LoVo (cell line): ENCODE data around the gene MIA2.
"Not testable (repeated sequence)": the region's sequence is repeated elsewhere in the genome, so short reads cannot be mapped to it uniquely, and the experiment has no call there.

Experiments
- DNase-seq: peaks from one replicate; pipeline ENCODE4 v3.0.0-alpha.2; 2016; ENCODE audit warnings: low spot score

MIA2 gene

DNA sequence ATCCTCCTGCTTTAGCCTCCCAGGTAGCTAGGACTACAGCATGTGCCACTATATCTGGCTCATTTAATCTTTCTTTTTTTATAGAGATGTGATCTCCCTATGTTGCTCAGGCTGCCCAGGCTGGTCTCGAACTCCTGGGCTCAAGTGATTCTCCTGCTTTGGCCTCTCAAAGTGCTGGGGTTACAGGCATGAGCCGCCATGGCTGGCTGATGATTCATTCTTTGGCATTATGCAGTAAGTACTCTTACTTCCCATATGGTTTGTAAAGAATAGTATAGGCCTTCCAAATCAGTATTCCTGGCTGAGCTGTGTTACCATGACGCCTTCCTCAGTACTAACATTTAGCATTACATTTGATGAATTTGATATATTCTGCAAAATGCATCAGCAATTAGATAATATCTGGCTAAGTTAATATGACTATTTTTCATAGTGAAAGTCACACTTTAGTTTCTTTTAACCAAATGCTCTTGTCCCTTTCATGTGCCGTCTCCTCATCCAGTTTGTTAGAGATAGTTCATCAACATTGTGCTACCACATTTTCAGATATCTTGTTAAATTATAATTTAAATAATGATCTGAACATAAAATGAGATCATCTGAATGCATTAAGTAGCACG is 3.2 kb upstream of the MIA2 start:
- DNase-seq, result no peak

DNA sequence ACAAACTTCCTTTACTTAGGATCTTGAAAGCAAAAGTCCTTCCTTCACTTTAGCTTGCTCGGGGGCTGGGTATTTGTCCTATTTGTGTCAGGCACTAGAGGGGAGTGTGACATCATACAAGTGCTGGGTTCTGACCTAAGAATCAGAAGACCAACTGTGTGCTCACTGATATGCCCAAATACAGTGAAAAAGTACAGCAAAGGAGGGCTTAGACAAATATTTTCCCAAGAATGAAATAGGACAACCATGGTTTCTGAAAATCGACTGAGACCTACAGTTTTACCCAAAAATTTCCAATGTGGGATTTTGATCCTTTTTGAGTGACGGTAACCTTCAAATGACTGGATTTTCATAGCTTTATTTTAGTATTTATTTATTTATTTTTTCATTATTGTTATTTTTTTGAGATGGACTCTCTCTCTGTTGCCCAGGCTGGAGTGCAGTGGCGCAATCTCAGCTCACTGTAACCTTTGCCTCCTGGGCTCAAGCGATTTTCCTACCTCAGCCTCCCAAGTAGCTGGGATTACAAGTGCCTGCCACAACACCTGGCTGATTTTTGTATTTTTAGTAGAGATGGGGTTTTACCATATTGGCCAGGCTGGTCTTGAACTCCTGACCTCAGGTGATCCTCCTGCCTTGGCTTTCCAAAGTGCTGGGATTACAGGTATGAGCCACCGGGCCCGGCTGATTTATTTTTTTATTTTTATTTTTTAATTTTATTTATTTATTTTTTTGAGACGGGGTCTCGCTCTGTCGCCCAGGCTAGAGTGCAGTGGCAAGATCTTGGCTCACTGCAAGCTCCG is 1.8 kb upstream of the MIA2 start:
- not testable (repeated sequence) for DNase-seq

DNA sequence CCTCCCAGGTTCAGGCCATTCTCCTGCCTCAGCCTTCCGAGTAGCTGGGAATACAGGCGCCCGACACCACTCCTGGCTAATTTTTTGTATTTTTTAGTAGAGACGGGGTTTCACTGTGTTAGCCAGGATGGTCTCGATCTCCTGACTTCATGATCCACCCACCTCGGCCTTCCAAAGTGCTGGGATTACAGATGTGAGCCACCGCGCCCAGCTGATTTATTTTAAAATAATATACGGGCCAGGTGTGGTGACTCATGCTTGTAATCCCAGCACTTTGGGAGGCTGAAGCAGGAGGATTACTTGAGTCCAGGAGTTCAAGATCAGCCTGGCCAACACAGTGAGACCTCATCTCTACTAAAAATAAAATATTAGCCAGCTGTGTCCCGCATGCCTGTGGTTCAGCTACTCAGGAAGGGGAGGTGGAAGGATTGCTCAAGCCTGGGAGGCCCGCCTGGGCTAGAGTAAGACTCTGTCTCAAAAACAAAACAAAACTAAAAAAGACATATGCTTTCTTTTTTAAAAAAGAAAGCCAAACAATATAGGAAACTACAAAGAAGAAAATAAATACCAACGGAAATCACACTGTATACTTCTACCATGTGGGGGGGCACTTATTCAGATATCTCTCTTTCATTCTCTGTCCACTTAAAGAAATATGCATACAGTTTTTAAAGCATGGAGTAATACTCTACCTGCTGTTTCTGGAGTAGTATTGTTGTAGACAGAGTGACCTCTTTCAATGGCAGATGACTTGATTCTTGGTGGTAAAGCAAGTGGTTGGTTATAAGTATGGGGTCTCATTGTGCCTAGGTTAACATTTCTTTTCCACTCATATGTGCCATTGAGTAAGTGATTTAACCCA is 930 bp upstream of the MIA2 start:
- no peak for DNase-seq

DNA sequence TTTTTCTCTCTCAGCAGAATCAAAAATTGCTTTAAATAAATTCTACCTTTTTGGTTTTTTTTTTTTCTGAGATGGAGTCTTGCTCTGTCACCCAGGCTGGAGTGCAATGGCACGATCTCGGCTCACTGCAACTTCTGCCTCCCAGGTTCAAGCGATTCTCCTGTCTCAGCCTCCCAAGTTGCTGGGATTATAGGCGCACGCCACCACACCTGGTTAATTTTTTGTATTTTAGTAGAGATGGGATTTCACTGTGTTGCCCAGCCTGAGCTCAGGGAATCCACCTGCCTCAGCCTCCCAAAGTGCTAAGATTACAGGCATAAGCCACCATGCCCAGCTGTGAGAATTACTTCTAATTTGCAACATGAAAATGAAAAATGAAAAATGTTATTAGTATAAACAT is 1.3 kb downstream of the MIA2 start:
- not testable (repeated sequence) for DNase-seq

DNA sequence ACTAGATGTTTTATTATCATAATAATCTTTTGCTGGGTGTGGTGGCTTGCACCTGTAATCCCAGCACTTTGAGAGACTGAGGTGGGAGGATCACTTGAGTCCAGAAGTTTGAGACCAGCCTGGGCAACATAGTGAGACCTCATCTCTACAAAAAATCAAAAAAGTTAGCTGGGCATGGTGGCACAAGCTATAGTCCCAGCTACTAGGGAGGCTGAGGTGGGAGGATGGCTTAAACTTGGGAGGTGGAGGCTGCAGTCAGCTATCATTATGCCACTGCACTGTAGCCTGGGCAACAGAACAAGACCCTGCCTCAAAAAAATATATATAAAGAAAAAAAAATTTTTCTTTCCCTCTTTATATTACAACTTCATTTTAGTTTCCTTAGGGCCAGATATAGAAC is 1.8 kb downstream of the MIA2 start:
- not testable (repeated sequence) for DNase-seq

DNA sequence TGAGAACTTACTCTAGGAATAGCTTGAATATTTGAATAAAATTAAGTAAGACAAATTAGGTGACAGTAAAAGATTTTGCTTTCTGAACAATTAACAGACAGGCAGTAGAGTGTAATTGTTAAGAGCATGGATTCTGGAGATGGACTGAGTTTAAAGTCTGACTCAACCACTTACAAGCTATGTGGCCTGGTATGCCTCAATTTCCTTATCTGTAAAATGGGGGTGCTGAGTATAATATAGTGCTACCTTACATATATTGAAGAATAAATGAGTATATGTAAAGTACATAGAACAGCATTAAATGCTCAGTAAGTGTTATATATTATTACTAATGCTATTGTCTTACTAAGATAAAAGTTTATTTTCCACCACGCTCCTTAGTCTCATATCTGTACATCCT is 7.1 kb downstream of the MIA2 start:
- no peak for DNase-seq

DNA sequence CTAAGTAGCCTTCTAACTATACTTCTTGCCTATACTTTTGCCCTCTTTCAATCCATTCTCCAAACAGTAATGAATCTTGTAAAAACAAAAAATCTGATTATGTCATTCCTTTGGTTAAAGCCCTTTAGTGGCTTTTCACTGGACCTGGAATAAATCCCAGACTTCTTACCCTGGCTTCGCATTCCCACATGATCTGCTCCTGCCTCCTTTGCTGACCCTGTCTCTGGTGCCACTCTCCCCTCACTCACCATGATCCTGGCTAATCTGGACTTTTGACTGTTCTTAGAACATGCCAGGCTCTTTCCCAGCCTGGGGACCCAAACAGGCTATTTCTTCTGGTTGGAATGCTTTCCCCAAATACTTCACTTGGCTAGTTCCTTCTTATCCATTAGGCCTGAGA is 7.9 kb downstream of the MIA2 start:
- DNase-seq, result no peak

DNA sequence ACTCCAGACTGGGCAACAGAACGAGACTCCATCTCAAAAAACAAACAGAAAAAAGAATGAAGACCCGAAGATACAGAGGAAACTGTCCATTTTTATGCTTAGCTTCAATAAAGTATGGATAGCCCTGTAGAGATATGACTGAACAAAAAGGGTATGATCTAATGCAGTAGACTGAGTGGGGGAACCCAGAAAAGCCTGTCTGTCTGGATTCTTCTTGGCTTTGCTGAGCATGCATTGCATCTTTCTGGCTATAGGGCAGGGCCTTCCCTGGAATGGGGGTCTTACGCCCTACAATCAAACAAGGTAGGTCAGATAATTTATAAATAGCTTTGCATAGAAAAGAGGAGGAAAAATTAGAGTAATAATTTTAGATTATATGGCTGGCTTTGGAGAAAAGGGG is 10.1 kb downstream of the MIA2 start:
- DNase-seq, result no peak

DNA sequence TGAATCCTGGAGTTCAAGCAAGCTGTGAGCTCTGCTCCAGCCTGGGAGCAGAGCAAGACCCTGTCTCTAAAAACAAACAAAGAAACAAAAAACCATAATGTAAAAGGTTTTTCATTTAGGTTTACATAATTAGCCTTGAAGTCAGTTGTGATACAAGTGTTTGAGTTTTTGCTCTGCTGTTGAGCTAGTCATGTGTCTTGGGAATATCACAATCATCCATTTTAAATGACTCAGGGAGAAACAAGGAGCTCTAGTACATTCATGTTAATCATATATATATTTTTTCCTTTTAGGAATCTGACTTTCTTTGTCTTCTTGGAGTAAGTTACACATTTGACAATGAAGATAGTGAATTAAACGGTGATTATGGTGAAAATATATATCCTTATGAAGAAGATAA is 12.9 kb downstream of the MIA2 start:
- DNase-seq, result no peak

DNA sequence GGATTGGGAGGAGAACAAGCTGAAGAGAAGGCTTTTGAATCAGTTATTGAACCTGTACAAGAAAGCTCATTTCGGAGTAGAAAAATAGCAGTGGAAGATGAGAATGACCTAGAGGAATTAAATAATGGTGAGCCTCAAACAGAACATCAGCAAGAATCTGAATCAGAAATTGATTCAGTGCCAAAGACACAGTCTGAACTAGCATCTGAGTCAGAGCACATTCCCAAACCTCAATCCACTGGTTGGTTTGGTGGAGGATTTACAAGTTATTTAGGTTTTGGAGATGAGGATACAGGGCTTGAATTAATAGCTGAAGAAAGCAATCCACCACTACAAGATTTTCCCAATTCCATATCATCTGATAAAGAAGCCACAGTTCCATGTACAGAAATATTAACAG is 13.5 kb downstream of the MIA2 start:
- no peak for DNase-seq

DNA sequence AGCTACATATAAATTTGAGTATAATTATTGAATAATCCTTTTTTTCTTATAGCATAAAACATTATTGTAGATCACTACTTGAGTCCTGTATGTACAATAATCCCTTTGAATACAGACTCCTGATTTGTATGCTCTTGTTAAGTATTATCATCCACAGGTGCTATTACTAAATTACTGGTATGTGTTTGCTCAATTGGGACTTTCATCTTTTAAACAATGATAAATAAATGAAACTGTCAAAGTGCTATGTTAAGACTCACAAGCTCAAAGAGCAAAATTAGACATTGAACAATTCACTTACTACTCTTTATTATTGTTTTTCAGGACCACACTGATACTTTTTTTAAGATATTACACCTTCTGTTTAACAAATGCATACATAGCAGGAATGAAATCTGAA is 17.8 kb downstream of the MIA2 start:
- no peak for DNase-seq

DNA sequence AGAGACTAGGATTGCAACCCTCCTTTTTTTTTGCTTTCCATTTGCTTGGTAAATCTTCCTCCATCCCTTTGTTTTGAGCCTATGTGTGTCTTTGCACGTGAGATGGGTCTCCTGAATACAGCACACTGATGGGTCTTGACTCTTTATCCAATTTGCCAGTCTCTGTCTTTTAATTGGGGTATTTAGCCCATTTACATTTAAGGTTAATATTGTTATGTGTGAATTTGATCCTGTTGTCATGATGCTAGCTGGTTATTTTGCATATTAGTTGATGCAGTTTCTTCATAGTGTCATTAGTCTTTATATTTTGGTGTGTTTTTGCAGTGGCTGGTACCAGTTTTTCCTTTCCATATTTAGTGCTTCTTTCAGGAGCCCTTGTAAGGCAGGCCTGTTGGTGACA is 23.7 kb downstream of the MIA2 start:
- not testable (repeated sequence) for DNase-seq

DNA sequence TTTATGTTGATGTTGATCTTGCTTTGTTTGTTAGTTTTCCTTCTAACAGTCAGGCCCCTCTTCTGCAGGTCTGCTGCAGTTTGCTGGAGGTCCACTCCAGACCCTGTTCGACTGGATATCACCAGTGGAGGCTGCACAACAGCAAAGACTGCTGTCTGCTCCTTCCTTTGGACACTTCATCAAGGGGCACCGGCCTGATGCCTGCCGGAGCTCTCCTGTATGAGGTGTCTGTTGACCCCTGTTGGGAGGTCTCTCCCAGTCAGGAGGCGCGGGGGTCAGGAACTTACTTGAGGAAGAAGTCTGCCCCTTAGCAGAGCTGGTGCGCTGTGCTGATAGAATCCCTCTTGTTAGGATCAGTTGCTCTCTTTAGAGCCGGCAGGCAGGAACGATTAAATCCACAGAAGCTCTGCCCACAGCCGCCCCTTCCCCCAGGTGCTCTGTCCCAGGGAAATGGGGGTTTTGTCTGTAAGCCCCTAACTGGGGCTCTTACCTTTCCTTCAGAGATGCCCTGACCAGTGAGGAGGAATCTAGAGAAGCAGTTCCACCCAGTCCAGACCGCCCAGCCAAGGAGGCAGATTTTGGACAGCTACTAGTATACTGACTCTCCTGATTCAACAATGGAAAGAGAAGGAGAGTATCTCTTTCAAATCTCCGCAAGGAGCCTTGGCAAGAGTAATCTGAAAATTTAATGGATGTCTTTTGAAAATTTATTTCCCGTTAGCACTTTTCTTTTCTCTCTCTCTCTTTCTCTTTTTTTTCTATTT is 25.2 kb downstream of the MIA2 start:
- no peak for DNase-seq

DNA sequence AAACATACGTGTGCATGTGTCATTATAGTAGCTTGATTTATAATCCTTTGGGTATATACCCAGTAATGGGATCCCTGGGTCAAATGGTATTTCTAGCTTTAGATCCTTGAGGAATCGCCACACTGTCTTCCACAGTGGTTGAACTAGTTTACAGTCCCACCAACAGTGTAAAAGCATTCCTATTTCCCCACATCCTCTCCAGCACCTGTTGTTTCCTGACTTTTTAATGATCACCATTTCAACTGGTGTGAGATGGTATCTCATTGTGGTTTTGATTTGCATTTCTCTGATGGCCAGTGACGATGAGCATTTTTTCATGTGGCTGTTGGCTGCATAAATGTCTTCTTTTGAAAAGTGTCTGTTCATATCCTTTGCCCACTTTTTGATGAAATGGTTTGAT is 26.4 kb downstream of the MIA2 start:
- DNase-seq, result not testable (repeated sequence)

DNA sequence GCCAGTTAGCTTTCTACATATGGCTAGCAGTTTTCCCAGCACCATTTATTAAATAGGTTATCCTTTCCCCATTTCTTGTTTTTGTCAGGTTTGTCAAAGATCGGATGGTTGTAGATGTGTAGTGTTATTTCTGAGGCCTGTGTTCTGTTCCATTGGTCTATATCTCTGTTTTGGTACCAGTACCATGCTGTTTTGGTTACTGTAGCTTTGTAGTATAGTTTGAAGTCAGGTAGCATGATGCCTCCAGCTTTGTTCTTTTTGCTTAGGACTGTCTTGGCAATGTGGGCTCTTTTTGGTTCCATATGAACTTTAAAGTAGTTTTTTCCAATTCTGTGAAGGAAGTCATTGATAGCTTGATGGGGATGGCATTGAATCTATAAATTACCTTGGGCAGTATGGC is 28.5 kb downstream of the MIA2 start:
- not testable (repeated sequence) for DNase-seq

DNA sequence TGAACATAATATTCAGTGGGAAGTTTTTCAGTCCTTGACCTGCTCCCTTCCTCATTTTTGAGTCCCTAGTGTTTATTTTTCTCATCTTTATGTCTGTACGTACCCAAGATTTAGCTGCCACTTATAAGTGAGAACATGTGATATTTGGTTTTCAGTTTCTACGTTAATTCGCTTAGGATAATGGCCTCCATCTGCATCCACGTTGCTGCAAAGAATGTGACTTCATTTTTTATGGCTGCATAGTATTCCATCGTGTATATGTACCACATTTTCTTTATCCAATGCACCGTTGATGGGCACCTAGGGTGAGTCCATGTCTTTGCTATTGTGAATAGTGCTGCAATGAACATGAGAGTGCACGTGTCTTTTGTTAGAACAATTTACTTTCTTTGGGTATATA is 30.3 kb downstream of the MIA2 start:
- no peak for DNase-seq

DNA sequence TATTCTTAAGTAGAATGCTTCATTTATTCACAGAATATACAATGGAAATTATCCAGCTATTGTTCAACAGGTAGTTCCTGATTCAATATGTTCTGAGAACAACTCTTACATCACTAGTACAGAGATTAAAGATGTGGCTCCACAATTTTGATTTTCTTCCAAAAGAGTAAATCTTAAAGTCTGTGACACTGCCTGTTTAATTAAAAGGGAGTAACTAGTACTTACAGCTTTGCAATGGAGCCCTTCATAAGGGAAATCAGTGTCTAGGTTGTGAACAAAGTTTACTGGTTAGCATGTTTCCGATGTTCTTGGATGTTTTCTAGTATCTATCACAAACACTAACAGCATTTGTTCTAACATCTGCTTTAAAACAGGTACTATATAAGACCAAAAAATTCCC is 30.8 kb downstream of the MIA2 start:
- DNase-seq, result no peak

DNA sequence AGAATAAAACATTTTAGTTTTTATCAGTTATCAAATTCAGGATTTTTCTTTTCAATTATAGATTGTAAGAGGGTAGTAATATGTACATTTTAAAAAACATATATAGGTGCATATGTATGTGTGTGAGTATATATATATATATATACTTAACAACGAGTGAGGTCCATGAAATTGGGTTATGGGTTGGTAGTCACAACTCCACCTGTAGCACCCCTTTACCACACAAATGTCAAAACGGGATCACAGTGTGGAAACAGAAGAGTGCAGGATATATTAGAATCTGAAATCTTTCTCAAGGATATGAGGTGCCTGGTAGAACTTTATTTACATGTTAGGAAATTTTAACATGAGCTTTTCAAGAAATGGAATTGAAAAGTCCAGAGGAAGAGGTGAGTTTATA is 31.3 kb downstream of the MIA2 start:
- DNase-seq, result no peak

DNA sequence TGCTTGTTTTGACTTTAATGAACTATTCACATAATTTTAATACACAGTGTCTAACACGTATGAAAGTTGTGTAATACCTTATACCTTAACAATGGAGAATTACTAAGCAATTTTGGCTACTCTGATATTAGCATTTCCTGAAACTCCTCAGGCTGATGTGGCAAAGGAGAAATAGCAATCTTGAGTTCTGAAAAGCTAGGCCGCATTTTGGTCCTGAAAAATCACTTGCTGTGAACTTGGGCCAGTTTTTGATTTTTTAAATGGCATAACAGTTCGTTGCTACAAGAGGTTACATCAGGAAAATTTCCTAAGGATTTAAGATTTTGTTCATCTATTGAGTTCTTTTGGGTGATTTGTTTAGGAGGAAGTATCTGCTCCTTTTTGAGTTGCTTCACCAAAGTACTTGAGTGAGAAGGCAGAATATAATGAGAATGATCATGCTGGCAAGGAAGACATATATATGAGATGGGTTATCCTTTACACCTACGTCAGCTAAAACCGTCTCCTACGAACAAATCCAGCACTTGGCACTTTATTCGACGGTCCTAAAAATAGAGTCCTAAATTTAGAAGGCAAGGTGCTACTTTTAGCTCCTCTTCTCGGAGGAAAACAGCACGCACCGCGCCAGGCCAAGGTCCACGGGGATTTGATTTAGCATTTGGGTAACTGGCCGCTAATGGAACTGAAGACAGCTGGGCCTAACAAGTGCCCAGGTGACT is 32.2 kb downstream of the MIA2 start:
- no peak for DNase-seq

DNA sequence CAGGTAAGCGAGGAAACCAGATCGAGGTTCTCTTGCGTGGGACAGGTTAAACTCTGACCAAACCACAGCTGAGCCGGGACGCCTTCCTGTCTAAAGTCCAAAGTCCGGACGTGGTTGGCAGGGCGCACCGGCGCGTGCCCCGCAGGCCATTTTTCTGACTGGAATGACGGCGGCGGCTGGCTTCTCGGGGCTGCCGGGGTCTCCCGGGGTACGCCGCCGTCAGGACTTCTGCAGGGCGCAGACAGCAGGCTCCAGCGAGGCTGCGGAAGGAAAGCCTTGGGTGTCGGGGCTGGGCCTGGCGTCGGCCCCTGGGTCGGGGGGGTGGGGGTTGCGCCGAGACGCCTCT is 32.8 kb downstream of the MIA2 start:
- peak; percentile 90 for DNase-seq

DNA sequence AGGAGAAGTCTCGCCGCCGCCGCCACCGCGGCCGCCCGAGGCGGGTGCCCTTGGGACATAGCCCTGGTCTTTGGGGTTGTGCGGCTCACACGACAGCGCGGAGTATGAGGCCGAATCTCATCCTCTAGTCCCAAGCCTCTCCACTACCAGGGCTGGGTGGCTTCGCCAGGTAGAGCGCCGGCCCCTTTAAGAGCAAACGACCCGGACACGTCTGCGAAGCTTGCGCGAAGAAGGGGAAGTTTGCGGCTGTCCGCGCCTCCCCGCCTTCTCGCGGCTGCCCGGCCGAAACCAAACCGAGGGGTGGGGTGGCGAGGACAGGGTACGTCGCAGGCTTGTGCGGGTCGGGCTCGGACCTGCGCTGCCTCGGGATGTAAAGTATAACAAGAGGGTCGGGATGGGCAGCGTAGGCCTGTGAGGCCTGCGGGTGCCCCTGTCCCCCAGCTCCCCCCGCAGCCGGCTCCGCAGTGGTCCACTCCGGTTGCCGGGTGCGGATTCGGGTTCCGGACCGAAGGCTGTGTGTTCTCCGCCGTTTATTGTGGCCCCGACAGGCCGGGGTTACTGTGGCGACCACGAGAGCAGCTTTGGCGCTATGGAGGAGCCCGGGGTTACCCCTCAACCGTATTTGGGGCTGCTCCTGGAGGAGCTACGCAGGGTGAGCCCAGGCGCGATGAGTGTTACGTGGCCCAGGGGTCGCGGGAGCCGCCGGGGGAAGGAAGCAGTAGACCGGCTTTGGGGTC is 33.3 kb downstream of the MIA2 start:
- peak; percentile 82 for DNase-seq
